ENCODE results near the gene N4BP2L2.
A peak's percentile ranks its signal among the peaks of the same experiment; 100 is the strongest.

Gene N4BP2L2

GRCh38 chr13:32525766-32526165 is 12.8 kb downstream of the N4BP2L2 start:
- H3K4me3 ChIP-seq, result no peak overlapping the region
- TF ChIP-seq EZH2 (IDR thresholded peaks at IDR 0.05) (no peak), FOXP2 (optimal IDR thresholded peaks at IDR 0.05; ENCODE audit: control extremely low read depth, extremely low read length, insufficient read depth) (no peak), POLR2AphosphoS5 (IDR thresholded peaks at IDR 0.05; ENCODE audit: borderline replicate concordance, low read depth, low read length) (no peak)
- DNase-seq (ENCODE audit: low read depth, low spot score), result no peak
- no peaks in the 10 kb centered on the region for H3K9me3 ChIP-seq (ENCODE audit: low read depth, low read length)
- H3K27ac ChIP-seq, result peak overlapping the region; percentile 7; the same call in 1 of the 2 replicates
- no peak overlapping the region for H3K9ac ChIP-seq (ENCODE audit: insufficient read length)
- peaks cover 64% of the 10 kb centered on the region for H3K36me3 ChIP-seq (ENCODE audit: insufficient read depth, low read length)

- no peak for DNase-seq (ENCODE audit: low read depth, low spot score)
- no peak overlapping the region for H3K4me3 ChIP-seq
- H3K27ac ChIP-seq, result no peak overlapping the region
- H3K9ac ChIP-seq (ENCODE audit: insufficient read length), result no peak overlapping the region
- no peaks in the 10 kb centered on the region for H3K9me3 ChIP-seq (ENCODE audit: low read depth, low read length)
- TF ChIP-seq FOXP2 (optimal IDR thresholded peaks at IDR 0.05; ENCODE audit: control extremely low read depth, extremely low read length, insufficient read depth) (no peak), EZH2 (IDR thresholded peaks at IDR 0.05) (no peak), POLR2AphosphoS5 (IDR thresholded peaks at IDR 0.05; ENCODE audit: borderline replicate concordance, low read depth, low read length) (no peak)
- H3K36me3 ChIP-seq (ENCODE audit: insufficient read depth, low read length), result peaks cover 70% of the 10 kb centered on the region
Measured at GRCh38 chr13:32515246-32515645, 23.3 kb downstream of the N4BP2L2 start.

GRCh38 chr13:32511482-32511881 is 27.1 kb downstream of the N4BP2L2 start:
- Histone ChIP-seq H3K27ac (no peak overlapping the region), H3K36me3 (ENCODE audit: insufficient read depth, low read length) (peaks cover 68% of the 10 kb centered on the region), H3K4me3 (no peak overlapping the region), H3K9ac (ENCODE audit: insufficient read length) (no peak overlapping the region), H3K9me3 (ENCODE audit: low read depth, low read length) (no peaks in the 10 kb centered on the region)
- TF ChIP-seq FOXP2 (optimal IDR thresholded peaks at IDR 0.05; ENCODE audit: control extremely low read depth, extremely low read length, insufficient read depth), result no peak
- TF ChIP-seq EZH2 (IDR thresholded peaks at IDR 0.05), result no peak
- TF ChIP-seq POLR2AphosphoS5 (IDR thresholded peaks at IDR 0.05; ENCODE audit: borderline replicate concordance, low read depth, low read length), result no peak
- no peak for DNase-seq (ENCODE audit: low read depth, low spot score)

- no peak for DNase-seq (ENCODE audit: low read depth, low spot score)
- TF ChIP-seq EZH2 (IDR thresholded peaks at IDR 0.05), result no peak
- TF ChIP-seq POLR2AphosphoS5 (IDR thresholded peaks at IDR 0.05; ENCODE audit: borderline replicate concordance, low read depth, low read length), result no peak
- TF ChIP-seq FOXP2 (optimal IDR thresholded peaks at IDR 0.05; ENCODE audit: control extremely low read depth, extremely low read length, insufficient read depth), result no peak
- Histone ChIP-seq H3K9me3 (ENCODE audit: low read depth, low read length) (no peaks in the 10 kb centered on the region), H3K4me3 (no peak overlapping the region), H3K9ac (ENCODE audit: insufficient read length) (no peak overlapping the region), H3K36me3 (ENCODE audit: insufficient read depth, low read length) (peaks cover 32% of the 10 kb centered on the region), H3K27ac (no peak overlapping the region)
Measured at GRCh38 chr13:32504876-32505275, 33.7 kb downstream of the N4BP2L2 start.

GRCh38 chr13:32504263-32504662 is 34.3 kb downstream of the N4BP2L2 start:
- Histone ChIP-seq H3K27ac (no peak overlapping the region), H3K36me3 (ENCODE audit: insufficient read depth, low read length) (peaks cover 32% of the 10 kb centered on the region), H3K4me3 (no peak overlapping the region), H3K9me3 (ENCODE audit: low read depth, low read length) (no peaks in the 10 kb centered on the region), H3K9ac (ENCODE audit: insufficient read length) (no peak overlapping the region)
- DNase-seq (ENCODE audit: low read depth, low spot score), result no peak
- TF ChIP-seq FOXP2 (optimal IDR thresholded peaks at IDR 0.05; ENCODE audit: control extremely low read depth, extremely low read length, insufficient read depth) (no peak), POLR2AphosphoS5 (IDR thresholded peaks at IDR 0.05; ENCODE audit: borderline replicate concordance, low read depth, low read length) (no peak), EZH2 (IDR thresholded peaks at IDR 0.05) (no peak)

- no peak for TF ChIP-seq POLR2AphosphoS5 (IDR thresholded peaks at IDR 0.05; ENCODE audit: borderline replicate concordance, low read depth, low read length)
- TF ChIP-seq EZH2 (IDR thresholded peaks at IDR 0.05), result no peak
- TF ChIP-seq FOXP2 (optimal IDR thresholded peaks at IDR 0.05; ENCODE audit: control extremely low read depth, extremely low read length, insufficient read depth), result no peak
- H3K4me3 ChIP-seq, result no peak overlapping the region
Measured at GRCh38 chr13:32503727-32504126, 34.9 kb downstream of the N4BP2L2 start.

GRCh38 chr13:32501064-32501463 is 37.5 kb downstream of the N4BP2L2 start:
- no peak for DNase-seq (ENCODE audit: low read depth, low spot score)
- no peak for TF ChIP-seq POLR2AphosphoS5 (IDR thresholded peaks at IDR 0.05; ENCODE audit: borderline replicate concordance, low read depth, low read length)
- no peak for TF ChIP-seq FOXP2 (optimal IDR thresholded peaks at IDR 0.05; ENCODE audit: control extremely low read depth, extremely low read length, insufficient read depth)
- TF ChIP-seq EZH2 (IDR thresholded peaks at IDR 0.05), result no peak
- no peak overlapping the region for H3K9ac ChIP-seq (ENCODE audit: insufficient read length)
- no peak overlapping the region for H3K4me3 ChIP-seq
- peaks cover 9% of the 10 kb centered on the region for H3K36me3 ChIP-seq (ENCODE audit: insufficient read depth, low read length)
- H3K9me3 ChIP-seq (ENCODE audit: low read depth, low read length), result no peaks in the 10 kb centered on the region
- no peak overlapping the region for H3K27ac ChIP-seq

More at GRCh38 chr13:32503727-32504126, 34.9 kb downstream of the N4BP2L2 start:
- Histone ChIP-seq H3K9ac (ENCODE audit: insufficient read length) (no peak overlapping the region), H3K27ac (no peak overlapping the region), H3K9me3 (ENCODE audit: low read depth, low read length) (no peaks in the 10 kb centered on the region), H3K36me3 (ENCODE audit: insufficient read depth, low read length) (peaks cover 26% of the 10 kb centered on the region)
- no peak for DNase-seq (ENCODE audit: low read depth, low spot score)

GRCh38 chr13:32499538-32500210 is 38.9 kb downstream of the N4BP2L2 start:
- H3K36me3 ChIP-seq (ENCODE audit: insufficient read depth, low read length), result 0 out of 2 replicates have a peak, but pooled peaks cover 3% of the 10 kb centered on the region
- TF ChIP-seq POLR2AphosphoS5 (IDR thresholded peaks at IDR 0.05; ENCODE audit: borderline replicate concordance, low read depth, low read length), result no peak
- TF ChIP-seq FOXP2 (optimal IDR thresholded peaks at IDR 0.05; ENCODE audit: control extremely low read depth, extremely low read length, insufficient read depth), result no peak
- TF ChIP-seq EZH2 (IDR thresholded peaks at IDR 0.05), result no peak
- DNase-seq (ENCODE audit: low read depth, low spot score), result no peak
- no peak overlapping the region for H3K4me3 ChIP-seq
- H3K9me3 ChIP-seq (ENCODE audit: low read depth, low read length), result no peaks in the 10 kb centered on the region
- no peak overlapping the region for H3K9ac ChIP-seq (ENCODE audit: insufficient read length)
- H3K27ac ChIP-seq, result no peak overlapping the region
